Stimulated activated naive CD4-positive, alpha-beta T cell treated with Interleukin-2 at 50 U/mL for 16 hours (primary cell): ENCODE results near the gene HDAC7.
A peak's percentile ranks its signal among the peaks of the same experiment; 100 is the strongest.

Experiments used
- DNase-seq: peaks from one replicate; lab custom pipeline; 2025; lab: John Stamatoyannopoulos, UW

HDAC7 gene

DNA sequence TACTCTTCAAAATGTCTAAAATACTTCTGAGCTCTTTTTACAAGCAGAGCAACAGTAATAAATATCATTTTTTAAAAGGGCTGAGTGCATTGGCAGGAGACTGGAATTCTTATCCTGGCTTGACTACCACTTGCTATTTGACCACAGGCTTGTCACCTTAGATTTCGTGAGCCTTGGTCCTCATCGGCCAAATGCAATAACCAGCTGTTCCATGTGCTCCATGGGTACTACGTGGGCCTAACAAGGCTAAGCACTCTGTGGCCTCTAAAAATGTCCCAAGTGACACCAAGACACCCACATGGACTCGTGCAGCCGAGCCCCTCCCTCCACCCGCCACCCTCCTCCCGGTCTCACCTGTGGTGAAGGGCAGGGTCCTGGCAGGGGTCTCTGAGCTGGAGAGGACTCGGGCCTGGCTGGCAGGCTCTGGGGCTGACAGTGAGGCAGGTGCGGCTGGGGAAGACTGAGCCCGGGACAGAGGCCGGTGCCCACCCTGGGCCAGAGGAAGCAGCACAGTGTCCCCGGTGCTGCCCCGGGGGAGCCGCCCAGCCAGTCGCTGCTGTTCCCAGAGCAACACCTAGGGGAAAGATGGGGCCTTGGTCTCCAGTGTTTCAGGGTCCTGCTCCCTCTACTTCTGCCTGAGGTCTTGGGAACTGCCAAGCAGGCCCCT is 26.6 kb downstream of the HDAC7 start:
- DNase-seq, result no peak

DNA sequence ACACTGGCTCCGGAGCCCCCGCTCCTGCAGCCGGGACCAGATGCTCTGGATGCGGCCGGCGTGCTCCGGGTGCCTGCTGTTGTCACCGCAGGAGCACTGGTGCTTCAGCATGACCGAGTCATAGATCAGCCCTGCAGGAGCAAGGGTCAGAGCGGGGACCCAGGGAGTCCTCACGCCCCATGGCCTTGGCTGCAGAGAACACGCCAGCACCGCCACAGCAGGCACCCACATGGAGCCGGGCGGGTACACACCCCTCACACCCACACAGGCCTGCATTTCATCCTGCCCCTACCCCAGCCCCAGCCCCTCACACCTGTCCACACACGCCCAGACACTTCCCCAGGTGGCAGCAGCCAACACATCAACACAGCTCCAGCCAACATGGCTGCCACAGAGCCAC is 27.8 kb downstream of the HDAC7 start:
- DNase-seq, result no peak

DNA sequence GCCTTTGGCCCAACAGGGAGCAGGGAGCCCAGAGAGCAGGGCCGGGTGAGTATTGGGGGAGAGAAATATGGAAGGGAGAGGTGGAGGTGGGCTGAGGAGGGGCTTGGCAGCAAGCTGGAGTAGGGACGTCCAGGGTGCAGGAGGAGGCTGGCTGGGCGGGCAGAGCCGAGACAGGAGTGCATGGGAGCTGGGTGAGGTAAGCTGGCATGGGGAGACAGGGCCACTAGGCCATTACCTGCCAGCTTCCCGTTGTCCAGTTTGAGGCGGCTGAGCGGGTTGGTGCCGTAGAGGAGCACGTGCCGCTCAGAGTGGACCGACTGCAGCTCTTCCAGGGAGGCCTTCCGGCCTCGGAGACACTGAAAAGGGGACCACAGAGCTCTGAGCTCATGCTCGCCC is 28.4 kb downstream of the HDAC7 start:
- no peak for DNase-seq

DNA sequence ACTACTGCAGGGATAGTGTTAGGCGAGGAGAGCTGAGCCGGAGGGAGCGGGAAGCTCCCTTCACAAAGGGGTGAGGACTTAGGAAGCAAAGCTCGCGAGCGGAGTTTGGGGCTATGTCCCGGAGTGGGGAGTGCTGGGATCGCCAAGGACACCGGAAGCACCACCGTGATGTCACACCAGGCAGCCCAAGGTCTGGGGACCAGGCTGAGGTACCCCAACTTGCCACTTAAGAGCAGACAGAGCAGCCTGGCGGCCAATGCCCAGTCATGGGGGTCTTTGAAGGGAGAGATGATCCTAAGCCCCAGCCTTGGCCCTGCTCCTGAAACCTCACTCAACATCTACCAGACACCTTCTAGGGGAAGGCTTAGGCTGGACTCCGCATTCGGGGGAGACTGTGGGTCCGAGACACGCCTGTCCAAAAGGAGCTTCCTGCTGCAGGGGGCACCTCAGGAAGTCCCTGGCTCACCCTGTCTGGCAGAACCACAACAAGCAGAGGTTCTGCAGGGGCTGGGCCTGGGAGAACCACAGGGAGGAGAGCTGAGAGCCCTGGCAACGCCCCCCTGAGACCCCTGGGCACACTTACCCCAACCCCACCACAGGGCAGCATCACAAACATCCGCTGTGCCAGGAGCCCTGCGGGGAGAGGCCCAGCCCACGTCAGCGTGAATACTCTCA is 28.9 kb downstream of the HDAC7 start:
- DNase-seq, result no peak

DNA sequence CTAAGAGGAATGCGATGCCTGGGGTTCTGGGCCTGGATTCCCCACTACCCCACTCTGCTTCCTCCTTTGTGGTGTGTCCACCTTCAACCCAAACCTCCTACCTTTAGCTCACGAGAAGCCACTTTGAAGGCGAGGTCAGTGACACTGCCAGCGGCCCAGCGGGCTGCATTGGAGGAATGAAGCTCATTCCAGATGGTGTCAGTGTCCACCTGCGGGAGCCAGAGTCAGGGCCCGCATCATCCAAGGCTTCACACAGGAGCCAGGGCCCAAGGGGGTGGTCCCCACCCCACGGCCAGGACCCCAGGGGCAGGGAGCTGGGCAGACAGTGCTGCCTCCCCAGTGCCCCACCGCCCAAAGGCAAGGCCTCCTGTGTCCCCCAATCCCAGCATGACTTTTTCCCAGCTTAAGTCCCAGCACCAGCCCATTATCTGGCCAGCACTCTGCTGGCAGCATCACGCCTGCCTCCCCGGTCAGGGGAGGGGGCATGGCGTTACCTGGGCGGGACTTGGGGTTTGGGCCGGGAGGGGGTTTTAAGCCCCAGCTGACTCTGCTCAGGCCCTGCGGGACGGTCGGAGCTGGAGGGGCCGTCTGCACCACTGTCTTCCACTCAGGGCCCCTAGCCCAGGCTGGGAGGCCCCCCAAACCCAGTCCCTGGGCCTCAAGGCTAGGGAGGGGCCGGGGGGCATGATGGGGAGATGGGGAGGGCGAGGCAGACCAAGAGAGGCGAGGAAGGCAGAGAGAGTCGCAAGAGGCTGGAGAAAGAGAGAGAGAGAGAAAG is 29.8 kb downstream of the HDAC7 start:
- DNase-seq, result no peak

DNA sequence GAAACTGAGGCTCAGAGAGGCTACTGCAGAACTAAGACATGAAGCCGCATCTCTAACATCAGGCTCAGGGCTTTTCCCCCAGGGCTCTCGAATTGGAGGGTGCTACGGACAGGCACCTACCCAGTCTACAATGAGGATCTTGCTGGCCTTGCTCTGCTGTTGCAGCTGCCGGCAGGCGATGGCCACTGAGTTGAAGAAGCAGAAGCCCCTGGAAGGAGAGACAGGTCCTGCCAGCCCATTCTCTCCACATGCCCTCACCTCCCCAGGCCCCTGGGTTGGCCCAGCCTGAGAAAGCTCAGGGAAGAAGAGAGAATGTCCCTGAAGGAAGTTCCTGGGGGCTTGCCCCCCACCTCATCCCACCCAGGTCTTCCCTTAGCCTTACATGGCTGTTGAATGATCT is 30.6 kb downstream of the HDAC7 start:
- DNase-seq, result no peak

DNA sequence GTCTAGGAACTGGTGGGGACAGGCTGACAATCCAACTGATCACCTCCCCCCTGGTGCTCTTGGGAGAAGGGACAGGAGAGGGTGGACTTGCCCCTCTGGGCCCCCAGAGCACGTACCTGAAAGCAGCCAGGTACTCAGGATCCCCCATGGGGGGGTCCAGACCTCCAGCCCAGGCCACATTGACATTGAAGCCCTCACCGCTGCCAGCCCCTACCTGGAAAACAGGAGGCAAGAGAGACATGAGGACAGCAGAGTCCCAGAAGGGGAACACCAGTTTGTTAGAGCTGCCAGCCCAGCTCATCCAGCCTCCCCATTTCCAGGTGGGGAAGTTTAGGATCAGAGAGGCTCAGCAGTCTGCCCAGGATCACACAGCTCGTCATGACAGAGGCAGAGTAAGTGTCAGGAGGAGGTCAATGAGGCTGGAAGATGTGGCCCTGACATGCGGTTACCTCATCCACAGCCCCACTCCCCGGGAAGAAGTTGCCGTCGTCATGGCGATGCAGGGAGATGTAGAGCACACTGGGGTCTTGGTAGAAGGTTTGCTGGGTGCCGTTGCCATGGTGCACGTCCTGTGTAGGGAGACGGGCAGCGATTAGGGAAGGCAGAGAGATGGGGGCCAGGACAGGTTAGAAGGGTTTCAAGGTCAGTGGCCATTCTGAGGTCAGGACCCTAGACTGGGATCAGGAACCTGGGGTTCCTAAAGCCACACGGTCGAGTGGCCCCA is 31.9 kb downstream of the HDAC7 start:
- no peak for DNase-seq

DNA sequence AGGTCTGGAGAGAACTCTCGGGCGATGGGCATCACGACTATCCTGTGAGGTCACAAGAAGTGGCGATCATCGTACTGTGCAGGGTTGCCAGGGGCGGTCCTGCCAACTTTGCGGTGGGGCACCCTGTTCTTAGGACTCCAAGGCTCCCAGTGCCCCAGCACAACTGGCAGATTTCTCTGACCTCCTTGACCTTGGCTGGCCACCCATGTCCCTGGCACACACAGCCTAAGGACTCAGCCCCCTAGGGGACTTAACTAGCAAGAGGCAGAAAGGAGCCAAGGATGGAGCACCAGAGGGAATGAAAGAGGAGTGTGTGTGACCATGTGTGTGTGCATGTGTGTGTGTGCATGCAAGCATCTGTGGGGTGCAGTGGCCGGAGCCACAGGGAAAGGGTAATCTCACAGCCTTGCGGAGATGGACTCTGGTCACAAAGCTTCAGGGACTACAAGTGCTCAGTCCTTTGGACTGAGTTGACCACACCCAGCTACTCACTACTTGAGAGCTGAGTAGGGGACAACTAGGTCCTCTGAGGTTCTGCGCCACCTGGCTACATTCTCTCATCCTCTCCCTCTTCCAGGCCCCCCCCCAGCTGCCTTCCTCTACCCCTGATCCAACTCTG is 32.9 kb downstream of the HDAC7 start:
- DNase-seq, result no peak

DNA sequence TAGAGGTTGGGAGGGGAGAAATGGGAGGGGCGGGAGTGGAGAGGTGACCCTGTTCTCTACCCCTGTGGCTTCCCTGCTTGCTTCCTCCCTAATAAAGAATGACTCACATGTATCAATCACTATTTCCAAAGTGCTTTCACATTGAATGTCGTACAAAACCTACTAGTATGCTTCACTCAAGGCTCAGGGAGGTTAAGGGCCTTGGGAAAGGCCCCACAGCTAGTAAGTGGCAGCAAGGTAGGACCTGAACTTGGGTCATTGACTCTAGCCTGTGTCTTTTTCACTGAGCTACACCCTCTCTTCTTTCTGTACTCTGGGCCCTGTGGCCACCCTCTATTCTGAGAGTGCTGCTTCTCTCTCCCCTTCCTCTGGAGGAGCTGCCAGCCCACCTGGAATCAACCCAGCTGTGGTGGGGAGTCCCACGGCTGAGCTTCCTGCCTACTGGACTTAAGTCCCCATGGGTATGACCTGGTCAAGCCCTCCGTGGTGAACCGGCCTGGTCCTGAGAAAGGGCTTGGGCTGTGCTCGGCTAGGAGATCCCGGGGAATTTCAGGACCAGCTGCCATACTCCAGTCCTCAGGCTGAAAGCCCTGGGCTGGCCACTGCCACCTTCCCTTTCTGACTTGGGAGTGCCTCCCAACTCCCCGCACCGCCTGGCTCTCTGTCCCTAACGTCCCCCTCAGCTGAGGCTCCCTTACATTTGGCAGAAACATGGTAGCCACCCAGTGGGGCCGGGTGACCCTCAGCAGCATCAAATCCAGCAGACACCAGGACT is 33.6 kb downstream of the HDAC7 start:
- no peak for DNase-seq

DNA sequence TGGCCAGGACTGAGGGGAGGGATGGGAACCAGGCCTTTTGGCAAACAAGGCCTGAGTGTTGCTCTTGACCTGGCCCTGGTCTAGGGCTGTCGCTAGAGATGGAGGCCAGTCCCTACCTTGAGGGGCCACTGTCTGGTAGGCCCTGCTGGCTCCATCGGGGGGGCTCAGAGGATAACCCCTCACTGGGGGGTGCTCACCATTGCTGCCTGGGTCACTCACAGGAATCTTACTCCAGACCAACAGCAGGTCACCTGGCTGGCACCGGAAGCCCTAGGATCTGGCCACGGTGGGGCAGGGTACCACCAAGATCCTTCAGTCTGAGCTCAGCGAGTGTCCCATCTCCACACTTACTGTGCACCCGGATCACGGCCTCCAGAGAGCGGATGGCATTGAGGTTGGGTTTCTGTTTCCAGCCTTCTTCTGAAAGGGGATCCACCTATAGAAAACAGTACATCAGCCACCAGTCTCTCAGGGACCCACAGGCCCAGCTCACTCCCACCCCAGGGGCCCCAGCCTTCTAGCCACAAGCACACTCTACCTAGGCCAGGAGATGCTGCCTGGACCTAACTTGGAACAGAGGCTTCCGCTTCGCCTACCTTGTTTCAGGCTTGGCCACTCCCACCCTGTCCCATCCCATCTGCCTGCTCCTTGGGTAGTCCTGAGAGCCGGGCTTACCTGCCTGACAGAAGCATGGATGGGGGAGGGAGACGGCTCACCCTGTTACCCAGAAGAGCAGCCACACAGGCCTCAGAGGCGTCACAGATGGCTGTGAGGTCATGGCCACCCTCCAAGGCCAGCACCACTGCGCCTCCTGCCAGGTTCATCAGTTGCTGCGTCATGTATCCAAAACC is 34.4 kb downstream of the HDAC7 start:
- DNase-seq, result no peak

DNA sequence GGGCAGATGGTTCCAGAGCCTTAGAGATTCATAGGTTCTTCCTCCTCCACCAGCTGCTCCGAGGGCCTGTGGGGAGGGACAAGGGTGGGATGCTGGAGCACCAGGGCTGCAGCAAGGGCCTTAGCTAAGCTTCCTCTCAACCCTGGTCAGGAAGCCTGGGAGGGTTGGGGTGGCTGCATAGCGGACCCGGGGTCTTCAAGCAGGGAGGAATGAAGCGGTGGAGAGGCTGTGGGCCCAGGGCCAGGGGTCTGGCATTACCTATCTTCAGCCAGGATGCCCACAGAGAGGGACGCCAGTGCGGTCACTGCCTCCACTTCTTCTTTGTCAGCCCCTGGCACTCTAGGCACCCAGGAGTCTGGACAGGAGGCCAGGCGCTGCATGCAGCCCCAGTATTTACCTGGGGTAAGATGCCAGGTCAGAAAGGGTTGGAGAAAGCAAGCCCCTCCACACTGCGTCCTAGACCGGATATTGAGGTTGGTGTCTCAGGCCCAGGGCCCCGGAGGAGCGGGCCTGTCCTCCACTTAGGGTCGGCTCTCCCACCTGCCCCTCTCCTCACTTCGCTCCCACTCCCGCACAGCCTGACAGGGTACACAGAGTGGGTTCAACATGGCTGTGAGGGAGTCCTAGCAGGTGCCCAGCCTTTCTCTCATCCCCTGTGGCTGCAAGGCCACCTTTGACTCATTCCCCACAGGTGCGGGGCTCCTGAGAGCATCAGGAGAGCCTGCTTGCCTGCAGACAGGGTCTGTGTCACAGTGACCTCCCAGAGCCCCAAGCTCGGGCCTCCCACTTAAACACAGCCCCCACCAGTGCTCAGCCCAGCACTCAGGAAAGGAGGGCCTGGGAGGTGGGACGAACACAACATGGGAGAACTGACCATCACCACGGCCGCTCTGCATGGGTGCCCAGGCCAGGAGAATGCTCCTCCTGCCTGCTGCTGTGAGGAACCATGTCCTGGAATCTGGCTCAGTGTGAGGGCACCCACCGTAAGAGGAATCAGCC is 35.6 kb downstream of the HDAC7 start:
- no peak for DNase-seq

DNA sequence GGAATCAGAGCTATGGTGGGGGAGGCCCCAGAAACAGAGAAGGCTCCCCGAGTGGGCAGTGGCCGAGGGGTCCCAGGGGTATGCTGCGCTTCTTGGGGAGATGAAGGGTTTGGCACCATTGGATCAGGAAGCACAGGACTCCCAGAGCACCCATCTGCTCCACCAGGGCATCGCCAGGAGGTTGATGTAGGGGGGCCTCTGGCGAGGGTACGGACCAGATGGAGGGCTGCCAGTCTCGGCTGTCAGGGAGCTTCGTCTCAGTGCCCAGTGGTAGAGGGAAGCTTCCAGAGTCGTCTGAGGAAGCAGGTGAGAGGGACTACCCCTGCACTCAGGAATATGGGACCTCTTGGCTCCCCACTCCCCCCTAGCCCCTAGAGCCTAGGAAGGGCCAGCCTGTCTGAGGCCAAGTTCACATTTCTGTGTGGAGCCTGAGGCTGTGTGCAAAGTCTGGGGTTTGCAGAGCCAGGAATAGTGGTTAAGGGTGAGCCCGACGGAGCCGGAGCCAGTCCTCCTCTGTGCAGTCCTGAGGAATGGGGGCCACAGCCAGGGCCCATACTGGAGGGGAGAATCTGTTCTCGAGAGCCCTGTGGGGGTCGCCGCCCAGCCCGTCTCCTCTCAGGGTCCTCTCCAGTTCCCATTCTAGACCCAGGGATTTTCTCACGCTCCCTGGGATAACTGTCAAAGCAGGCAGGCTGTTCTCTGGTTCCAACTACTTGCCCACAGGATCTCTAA is 36.5 kb downstream of the HDAC7 start:
- no peak for DNase-seq

DNA sequence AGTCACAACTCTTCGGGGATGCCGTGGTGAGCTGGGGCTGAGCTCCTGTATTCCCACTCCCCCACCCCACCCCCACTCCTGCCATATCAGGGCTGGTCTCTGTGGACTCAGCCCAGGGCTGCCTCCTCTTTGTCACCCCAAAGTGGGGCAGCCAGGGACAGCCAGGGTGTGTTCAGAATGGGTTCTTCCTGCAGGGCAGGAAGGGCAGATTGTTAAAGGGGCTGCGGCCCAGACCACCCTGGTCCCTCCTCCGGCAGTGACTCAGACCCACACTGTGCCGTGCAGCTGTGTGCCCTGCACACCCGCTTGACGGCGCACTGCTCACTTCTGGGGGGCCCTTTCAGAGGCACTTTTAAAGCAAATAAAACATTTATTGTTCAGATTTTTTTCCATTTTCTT is 37.3 kb downstream of the HDAC7 start:
- DNase-seq, result no peak

DNA sequence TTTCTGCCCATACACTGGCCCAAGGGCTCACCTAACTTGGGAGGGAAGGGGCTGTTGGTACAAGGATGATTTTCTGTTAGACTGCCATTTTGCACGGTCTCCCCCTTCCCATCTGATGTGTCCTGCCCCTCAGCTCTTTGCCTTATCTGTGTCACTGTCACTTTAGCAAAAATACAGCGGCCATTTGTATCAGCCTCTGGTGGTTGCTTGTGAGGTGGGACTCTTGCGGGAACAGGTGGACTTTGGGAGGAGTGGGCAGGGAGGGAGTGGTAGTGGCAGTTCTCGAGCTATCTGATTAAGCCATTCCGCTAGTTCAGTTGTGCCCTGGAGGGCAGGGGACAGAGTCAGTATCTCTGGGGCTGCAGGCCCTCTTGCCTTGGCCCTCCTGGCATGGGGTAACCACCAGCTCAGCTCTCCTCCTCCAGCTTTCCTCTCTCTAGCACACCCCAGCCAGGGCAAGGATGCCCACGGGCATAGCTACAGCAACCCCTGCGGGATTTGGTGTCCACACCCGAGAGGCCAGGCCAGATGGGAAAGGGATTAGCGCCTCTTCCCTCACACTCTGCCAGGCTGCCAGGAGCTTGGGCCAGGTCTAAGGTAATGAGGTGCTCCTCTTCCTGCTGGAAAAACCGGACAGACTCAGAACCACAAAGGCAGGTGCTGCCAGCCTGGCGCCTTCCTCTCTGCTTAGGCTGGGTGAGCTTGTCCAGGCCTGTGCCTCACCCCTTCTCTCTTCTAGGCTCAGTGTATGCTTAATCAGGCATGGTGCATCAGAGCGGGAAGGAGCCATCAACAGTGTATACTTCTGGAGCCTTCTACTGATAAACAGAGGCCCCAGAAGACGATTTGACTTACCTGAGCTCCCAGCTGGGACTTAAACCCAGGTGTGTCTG is 38.0 kb downstream of the HDAC7 start:
- no peak for DNase-seq

DNA sequence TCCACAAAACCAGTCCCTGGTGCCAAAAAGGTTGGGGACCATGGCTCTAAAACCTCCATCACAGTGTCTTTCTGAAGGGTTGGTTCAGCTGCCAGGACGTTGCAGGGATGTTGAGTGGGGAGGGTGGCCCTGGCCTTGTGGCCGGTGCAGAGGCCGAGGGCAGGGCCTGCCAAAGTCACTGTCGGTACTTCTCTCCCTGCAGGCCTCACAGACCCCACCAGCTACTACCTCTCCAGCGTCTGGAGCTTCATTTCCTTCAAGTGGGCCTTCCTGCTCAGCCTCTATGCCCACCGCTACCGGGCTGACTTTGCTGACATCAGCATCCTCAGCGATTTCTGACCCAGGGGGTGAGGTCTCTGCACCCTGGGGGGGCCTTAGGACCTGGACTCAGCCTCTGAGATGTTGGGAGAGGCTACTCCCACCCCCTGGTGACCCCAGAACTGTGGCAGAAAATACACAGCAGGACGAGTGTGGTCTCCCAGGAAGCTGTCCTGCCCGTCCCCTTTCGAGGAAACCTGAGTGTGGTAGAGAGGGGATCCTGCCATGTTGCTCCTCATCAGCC is 39.7 kb downstream of the HDAC7 start:
- DNase-seq, result no peak

DNA sequence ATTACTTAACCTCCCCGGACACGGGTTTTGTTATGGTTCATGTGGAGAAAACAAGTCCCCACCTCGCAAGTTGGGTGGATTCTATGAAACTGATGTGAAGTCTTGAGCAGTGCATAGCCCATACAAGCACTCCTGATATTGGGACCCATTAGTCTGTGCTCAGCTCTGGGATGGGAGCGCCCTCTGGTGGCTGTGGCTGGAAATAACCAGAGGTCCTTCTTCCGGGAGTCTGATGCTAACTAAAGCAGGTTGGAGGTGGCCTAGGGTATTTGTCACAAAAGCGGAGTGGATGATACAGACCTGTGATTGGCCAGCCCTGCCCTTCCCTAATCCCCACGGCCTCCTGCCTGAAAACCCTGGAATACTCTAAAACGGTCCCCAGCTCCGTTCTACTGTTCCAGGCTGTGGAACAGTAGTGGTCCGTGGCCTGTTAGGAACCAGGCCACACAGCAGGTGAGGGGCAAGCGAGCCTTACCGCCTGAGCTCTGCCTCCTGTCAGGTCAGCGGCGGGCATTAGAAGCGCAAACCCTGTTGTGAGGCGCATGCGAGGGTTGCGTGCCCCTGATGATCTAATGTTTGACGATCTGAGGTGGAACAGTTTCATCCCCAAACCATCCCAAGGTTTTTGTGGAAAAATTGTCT is 40.3 kb downstream of the HDAC7 start:
- DNase-seq, result peak; percentile 85

DNA sequence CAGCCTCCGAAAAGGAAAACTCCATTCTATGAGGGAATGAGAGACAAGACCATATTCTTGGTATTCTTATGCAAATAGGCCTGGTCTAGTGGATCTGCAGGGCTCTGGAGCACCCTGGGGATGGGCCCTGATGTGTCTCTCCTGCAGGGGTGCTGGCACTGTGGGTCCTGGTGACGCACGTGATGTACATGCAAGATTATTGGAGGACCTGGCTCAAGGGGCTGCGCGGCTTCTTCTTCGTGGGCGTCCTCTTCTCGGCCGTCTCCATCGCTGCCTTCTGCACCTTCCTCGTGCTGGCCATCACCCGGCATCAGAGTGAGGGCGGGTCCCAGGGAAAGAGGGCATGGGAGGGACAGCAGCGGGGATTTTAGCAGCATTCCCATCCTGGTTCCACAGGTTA is 40.8 kb downstream of the HDAC7 start:
- DNase-seq, result no peak
